ENCODE measurements around the gene YIPF2. TPM values are rescaled to one million over a fixed set of nuclear protein-coding genes. Genes with fewer than 3 reads are reported as not detected.
A peak's percentile ranks its signal among the peaks of the same experiment; 100 is the strongest.
"Not testable (repeated sequence)": the region's sequence is repeated elsewhere in the genome, so short reads cannot be mapped to it uniquely, and the experiment has no call there.

YIPF2 gene
- total RNA-seq, 1 experiment from 2014 or later: 78.1 TPM

DNA sequence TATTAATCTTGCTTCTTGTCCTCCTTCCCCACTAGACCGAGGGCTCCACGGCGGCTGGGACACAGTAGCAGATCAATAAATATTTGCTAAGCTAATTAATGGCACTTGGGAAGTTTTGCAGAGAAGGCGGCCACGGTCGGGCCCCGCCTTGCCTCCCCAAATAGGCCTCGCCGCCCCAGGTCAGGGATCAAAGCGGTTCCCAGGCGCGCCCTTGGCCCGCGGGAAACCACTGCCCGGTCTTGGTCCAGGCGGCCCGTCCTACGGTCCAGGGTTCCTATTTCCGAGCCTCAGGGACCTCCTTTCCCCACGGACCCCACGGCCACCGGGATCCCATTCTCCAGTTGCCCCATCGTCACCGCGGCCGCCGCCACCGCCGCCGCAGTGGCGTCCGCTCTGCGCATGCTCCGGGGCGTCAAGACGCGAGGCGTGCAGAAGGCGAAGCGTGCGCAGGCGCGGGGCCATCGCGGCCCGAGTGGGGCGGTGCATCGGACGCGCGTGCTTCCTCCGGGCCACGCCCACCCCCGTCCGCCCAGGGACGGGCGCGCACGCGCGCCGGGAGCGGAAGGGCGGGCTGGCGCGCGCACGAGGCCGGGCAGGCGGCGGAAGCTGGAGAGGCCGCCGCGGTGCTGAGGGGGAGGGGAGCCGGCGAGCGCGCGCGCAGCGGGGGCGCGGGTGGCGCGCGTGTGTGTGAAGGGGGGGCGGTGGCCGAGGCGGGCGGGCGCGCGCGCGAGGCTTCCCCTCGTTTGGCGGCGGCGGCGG, 32.1 kb upstream of the YIPF2 start, which contains the start of gene SMARCA4:
SMARCA4 (plus strand) TSS at position 717 of the 759 bp plus-strand sequence. CDS start 23,122 bp downstream, outside the sequence.
- Mint-ChIP-seq H3K4me1 (ENCODE audit: low read depth, unreplicated experiment) (peaks cover 7% of the 10 kb centered on the region), H3K36me3 (ENCODE audit: insufficient read depth, unreplicated experiment) (peaks cover 12% of the 10 kb centered on the region), H3K4me3 (ENCODE audit: unreplicated experiment) (peak within 1 kb of the TSS; percentile 83), H3K9me3 (ENCODE audit: unreplicated experiment) (no peaks in the 10 kb centered on the region), H3K27me3 (ENCODE audit: insufficient read depth, unreplicated experiment) (no peaks in the 10 kb centered on the region), H3K27ac (ENCODE audit: unreplicated experiment) (peak within 1 kb of the TSS; percentile 91)
- TSS peak; percentile 95 for BruUV-seq (replicated peaks)
- intact Hi-C loops (cut with micrococcal nuclease; ENCODE audit: unreplicated experiment): loop anchor here (2.0 kb wide), 1 partner anchor 22 kb away; no protein-coding TSS in a partner anchor
- Histone ChIP-seq H3K27me3 (replicated peaks; ENCODE audit: control insufficient read depth, insufficient read depth, low read length) (no peaks in the 10 kb centered on the region), H3K4me3 (ENCODE audit: low read depth, low read length) (peak within 1 kb of the TSS; percentile 96), H3K36me3 (ENCODE audit: control insufficient read depth, insufficient read depth, low read length) (no peaks in the 10 kb centered on the region; the same call in 1 of the 2 replicates), H3K4me1 (peaks cover 9% of the 10 kb centered on the region; the same call in 1 of the 2 replicates), H3K9me3 (no peaks in the 10 kb centered on the region)
- CTCF ChIA-PET: interaction anchor here (1.5 kb wide), 1 partner anchor 19 kb away, joined by 5 read pairs; no protein-coding TSS in a partner anchor
- TF ChIP-seq, protein P1, sequence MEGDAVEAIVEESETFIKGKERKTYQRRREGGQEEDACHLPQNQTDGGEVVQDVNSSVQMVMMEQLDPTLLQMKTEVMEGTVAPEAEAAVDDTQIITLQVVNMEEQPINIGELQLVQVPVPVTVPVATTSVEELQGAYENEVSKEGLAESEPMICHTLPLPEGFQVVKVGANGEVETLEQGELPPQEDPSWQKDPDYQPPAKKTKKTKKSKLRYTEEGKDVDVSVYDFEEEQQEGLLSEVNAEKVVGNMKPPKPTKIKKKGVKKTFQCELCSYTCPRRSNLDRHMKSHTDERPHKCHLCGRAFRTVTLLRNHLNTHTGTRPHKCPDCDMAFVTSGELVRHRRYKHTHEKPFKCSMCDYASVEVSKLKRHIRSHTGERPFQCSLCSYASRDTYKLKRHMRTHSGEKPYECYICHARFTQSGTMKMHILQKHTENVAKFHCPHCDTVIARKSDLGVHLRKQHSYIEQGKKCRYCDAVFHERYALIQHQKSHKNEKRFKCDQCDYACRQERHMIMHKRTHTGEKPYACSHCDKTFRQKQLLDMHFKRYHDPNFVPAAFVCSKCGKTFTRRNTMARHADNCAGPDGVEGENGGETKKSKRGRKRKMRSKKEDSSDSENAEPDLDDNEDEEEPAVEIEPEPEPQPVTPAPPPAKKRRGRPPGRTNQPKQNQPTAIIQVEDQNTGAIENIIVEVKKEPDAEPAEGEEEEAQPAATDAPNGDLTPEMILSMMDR (IDR thresholded peaks at IDR 0.05; ENCODE audit: insufficient read depth in 1 of 2, low read depth in 1 of 2, low read length in 1 of 2, severe bottlenecking in 1 of 2, unreplicated experiment in 1 of 2): no peak
- peak; percentile 94 to 98 for DNase-seq
- POLR2A ChIA-PET: interaction anchor here (0.6 to 1.1 kb wide), 2 partner anchors 19 to 125 kb away, joined by 3 to 4 read pairs; partner anchors contain the start of gene TMED1

GRCh38 chr19:10959277-10959968, 31.0 kb upstream of the YIPF2 start:
- not testable (repeated sequence) for H3K4me1 Mint-ChIP-seq (ENCODE audit: low read depth, unreplicated experiment)
- POLR2A ChIA-PET: interaction anchor here (0.6 kb wide), 1 partner anchor 23 kb away, joined by 5 read pairs; no protein-coding TSS in a partner anchor

DNA sequence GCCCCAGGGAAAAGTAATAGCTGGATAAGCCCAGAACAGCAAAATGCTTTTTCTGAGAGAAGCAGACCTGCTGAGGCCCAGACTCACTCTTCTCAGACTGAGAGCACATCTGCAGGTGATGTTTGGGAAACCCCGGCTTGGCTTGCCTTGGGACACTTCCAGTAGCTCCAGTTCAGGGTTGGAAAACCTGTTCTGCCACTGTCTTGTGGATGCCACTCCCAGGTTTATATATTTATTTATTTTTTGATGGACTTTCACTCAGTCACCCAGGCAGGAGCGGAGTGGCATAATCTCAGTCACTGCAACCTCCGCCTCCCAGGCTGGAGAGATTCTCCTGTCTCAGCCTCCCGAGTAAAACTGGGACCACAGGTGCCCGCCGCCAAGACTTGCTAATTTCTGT, 24.4 kb upstream of the YIPF2 start:
- peak; percentile 67 to 72 for DNase-seq
- H3K9me3 Mint-ChIP-seq (ENCODE audit: unreplicated experiment): no peaks in the 10 kb centered on the region
- no peaks in the 10 kb centered on the region for H3K4me1 Mint-ChIP-seq (ENCODE audit: low read depth, unreplicated experiment)
- Histone ChIP-seq H3K4me1 (peaks cover 13% of the 10 kb centered on the region), H3K36me3 (ENCODE audit: control insufficient read depth, insufficient read depth, low read length) (no peaks in the 10 kb centered on the region), H3K4me3 (ENCODE audit: low read depth, low read length) (no peak overlapping the region), H3K27me3 (replicated peaks; ENCODE audit: control insufficient read depth, insufficient read depth, low read length) (no peaks in the 10 kb centered on the region), H3K9me3 (no peaks in the 10 kb centered on the region)
- intact Hi-C loops (cut with micrococcal nuclease; ENCODE audit: unreplicated experiment): loop anchor here (2.0 kb wide), 1 partner anchor 14 kb away; no protein-coding TSS in a partner anchor
- no peak overlapping the region for H3K4me3 Mint-ChIP-seq (ENCODE audit: unreplicated experiment)
- no peaks in the 10 kb centered on the region for H3K27me3 Mint-ChIP-seq (ENCODE audit: insufficient read depth, unreplicated experiment)
- ChIA-PET POLR2A (no interaction called here), CTCF (interaction anchor here (1.3 kb wide), 1 partner anchor 11 kb away, joined by 9 read pairs; no protein-coding TSS in a partner anchor)
- no peaks in the 10 kb centered on the region for H3K36me3 Mint-ChIP-seq (ENCODE audit: insufficient read depth, unreplicated experiment)
- no peak overlapping the region for H3K27ac Mint-ChIP-seq (ENCODE audit: unreplicated experiment)
- TF ChIP-seq, protein P1 (IDR thresholded peaks at IDR 0.05; ENCODE audit: insufficient read depth in 1 of 2, low read depth in 1 of 2, low read length in 1 of 2, severe bottlenecking in 1 of 2, unreplicated experiment in 1 of 2): no peak
- no TSS peak for BruUV-seq (replicated peaks)

More at GRCh38 chr19:10959277-10959968, 31.0 kb upstream of the YIPF2 start:
- H3K36me3 ChIP-seq (ENCODE audit: control insufficient read depth, insufficient read depth, low read length); H3K9me3 Mint-ChIP-seq (ENCODE audit: unreplicated experiment); H3K27me3 ChIP-seq (replicated peaks; ENCODE audit: control insufficient read depth, insufficient read depth, low read length); H3K4me1 ChIP-seq; DNase-seq; H3K27me3 Mint-ChIP-seq (ENCODE audit: insufficient read depth, unreplicated experiment); H3K9me3 ChIP-seq; intact Hi-C loops (cut with micrococcal nuclease; ENCODE audit: unreplicated experiment); BruUV-seq (replicated peaks): not testable (repeated sequence)
- H3K4me3 ChIP-seq (ENCODE audit: low read depth, low read length): peak overlapping the region; percentile 75; the same call in 1 of the 2 replicates
- CTCF ChIA-PET: interaction anchor here (1.5 kb wide), 1 partner anchor 18 kb away, joined by 5 read pairs; no protein-coding TSS in a partner anchor
- peaks cover 10% of the 10 kb centered on the region for H3K36me3 Mint-ChIP-seq (ENCODE audit: insufficient read depth, unreplicated experiment)
- peak overlapping the region; percentile 83 for H3K4me3 Mint-ChIP-seq (ENCODE audit: unreplicated experiment)
- peak overlapping the region; percentile 91 for H3K27ac Mint-ChIP-seq (ENCODE audit: unreplicated experiment)
